ENCODE data around the gene DNAJC1. TPM values are rescaled to one million over a fixed set of nuclear protein-coding genes. Genes with fewer than 3 reads are reported as not detected.
"Not testable (repeated sequence)": the region's sequence is repeated elsewhere in the genome, so short reads cannot be mapped to it uniquely, and the experiment has no call there.

The DNAJC1 gene
- total RNA-seq, 1 experiment from 2014 or later: 13.2 TPM

DNA sequence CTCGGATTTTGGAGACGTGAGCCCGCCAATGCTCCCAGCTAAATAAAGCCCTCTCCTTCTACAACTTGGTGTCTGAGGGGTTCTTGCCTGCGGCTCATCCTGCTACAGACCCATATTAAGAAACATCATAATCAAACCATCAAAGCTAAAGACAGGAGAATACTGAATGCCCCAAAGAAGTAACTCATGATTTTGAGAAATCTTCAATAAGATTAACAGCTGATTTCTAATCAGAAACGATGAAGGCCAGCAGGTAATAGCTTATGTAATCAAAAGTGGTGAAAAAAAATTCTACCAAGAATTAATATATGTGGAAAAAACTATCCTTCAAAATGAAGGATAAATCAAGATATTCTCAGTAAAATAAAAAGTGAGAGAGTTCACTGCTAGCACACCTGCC lies 130.3 kb downstream of the DNAJC1 start:
- peaks cover 25% of the 10 kb centered on the region for H3K9me3 Mint-ChIP-seq
- H3K27ac Mint-ChIP-seq: no peak overlapping the region
- H3K4me1 Mint-ChIP-seq: peaks cover 28% of the 10 kb centered on the region
- ATAC-seq (no peak), DNase-seq (ENCODE audit: low spot score) (no peak)
- H3K36me3 Mint-ChIP-seq: peaks cover 30% of the 10 kb centered on the region
- TF ChIP-seq ZNF423 (CRISPR knock-in tag; IDR thresholded peaks at IDR 0.05) (no peak), ZNF317 (CRISPR knock-in tag; IDR thresholded peaks at IDR 0.05; ENCODE audit: borderline replicate concordance, low read depth) (peak; percentile 88)
- H3K27me3 Mint-ChIP-seq (ENCODE audit: low read depth): no peaks in the 10 kb centered on the region
- CTCF ChIA-PET: no interaction called here
- POLR2A ChIA-PET: no interaction called here
- H3K4me3 Mint-ChIP-seq: no peak overlapping the region

DNA sequence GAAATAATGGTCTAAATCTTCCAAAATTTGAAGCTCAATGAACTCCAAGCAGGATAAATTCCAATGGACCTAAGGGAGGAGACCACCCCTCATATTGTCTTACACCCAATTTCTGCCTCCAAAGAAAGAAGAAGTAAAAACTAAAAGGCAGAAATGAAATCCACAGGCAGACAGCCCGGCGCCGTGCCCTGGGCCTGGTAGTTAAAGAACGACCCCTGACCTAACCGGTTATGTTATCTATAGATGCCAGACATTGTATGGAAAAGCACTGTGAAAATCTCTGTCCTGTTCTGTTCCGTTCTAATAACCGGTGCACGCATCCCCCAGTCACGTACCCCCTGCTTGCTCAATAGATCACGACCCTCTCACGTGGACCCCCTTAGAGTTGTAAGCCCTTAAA lies 130.8 kb downstream of the DNAJC1 start:
- H3K4me3 Mint-ChIP-seq; DNase-seq (ENCODE audit: low spot score); POLR2A ChIA-PET; CTCF ChIA-PET; H3K27ac Mint-ChIP-seq; H3K27me3 Mint-ChIP-seq (ENCODE audit: low read depth); ATAC-seq: not testable (repeated sequence)
- Mint-ChIP-seq H3K4me1 (peaks cover 30% of the 10 kb centered on the region), H3K9me3 (peaks cover 25% of the 10 kb centered on the region), H3K36me3 (peaks cover 30% of the 10 kb centered on the region)

DNA sequence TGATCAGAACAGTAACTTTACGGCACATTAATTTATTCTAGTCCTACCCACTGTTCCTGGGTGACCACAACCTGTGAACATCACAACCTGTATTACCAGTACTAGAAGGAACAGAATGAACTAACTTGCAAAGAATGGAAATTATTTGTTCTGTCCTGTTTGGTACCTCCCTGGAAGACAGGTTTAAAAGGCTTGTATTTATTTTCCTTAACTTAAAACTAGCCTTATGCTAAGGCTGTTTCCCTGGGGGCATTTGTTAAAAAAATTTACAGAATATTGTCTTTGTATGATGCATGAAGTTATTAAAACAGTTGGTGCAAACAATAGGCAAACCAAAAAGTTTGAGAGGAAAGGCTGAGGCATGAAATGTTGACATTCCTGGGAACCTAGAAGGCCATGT lies 132.7 kb downstream of the DNAJC1 start:
- Mint-ChIP-seq H3K4me3 (no peak overlapping the region), H3K36me3 (peaks cover 32% of the 10 kb centered on the region), H3K27me3 (ENCODE audit: low read depth) (no peaks in the 10 kb centered on the region), H3K27ac (no peak overlapping the region; the same call in 1 of the 2 replicates), H3K9me3 (peaks cover 35% of the 10 kb centered on the region), H3K4me1 (peaks cover 37% of the 10 kb centered on the region)
- POLR2A ChIA-PET: no interaction called here
- no peak for TF ChIP-seq NR2C2 (CRISPR knock-in tag; IDR thresholded peaks at IDR 0.05)
- TF ChIP-seq RELA (CRISPR knock-in tag; IDR thresholded peaks at IDR 0.05; ENCODE audit: borderline replicate concordance): no peak
- TF ChIP-seq, protein P1, sequence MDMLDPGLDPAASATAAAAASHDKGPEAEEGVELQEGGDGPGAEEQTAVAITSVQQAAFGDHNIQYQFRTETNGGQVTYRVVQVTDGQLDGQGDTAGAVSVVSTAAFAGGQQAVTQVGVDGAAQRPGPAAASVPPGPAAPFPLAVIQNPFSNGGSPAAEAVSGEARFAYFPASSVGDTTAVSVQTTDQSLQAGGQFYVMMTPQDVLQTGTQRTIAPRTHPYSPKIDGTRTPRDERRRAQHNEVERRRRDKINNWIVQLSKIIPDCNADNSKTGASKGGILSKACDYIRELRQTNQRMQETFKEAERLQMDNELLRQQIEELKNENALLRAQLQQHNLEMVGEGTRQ (CRISPR knock-in tag; IDR thresholded peaks at IDR 0.05): no peak
- CTCF ChIA-PET: interaction anchor here (0.7 kb wide), 1 partner anchor 698 kb away, joined by 3 read pairs; no protein-coding TSS in a partner anchor
- ATAC-seq (no peak), DNase-seq (ENCODE audit: low spot score) (no peak)

DNA sequence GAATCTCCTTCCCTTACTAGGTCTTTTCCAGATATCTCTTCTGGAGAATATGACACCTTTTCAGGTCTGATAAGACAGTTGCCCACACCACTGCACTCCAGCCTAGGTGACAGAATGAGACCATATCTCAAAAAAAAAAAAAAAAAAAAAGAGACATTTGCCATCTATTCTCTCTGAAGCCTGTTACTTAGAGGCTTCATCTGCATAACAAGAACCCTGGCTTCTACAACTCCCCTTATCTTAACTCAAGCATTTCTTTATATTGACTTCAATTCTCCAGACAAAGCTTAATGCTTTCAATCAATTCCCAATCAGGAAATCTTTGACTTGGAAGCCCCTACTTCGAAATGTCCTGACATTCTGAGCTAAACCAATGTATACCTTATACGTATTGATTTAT lies 134.4 kb downstream of the DNAJC1 start:
- POLR2A ChIA-PET; H3K27me3 Mint-ChIP-seq (ENCODE audit: low read depth); DNase-seq (ENCODE audit: low spot score): not testable (repeated sequence)
- Mint-ChIP-seq H3K36me3 (peaks cover 32% of the 10 kb centered on the region), H3K4me1 (peaks cover 37% of the 10 kb centered on the region), H3K9me3 (peaks cover 33% of the 10 kb centered on the region), H3K4me3 (peak overlapping the region; percentile 21; the same call in 1 of the 2 replicates), H3K27ac (peak overlapping the region; percentile 56)
- CTCF ChIA-PET: interaction anchor here (0.5 kb wide), 1 partner anchor 709 kb away, joined by 4 read pairs; no protein-coding TSS in a partner anchor
- ATAC-seq: peak; percentile 88

DNA sequence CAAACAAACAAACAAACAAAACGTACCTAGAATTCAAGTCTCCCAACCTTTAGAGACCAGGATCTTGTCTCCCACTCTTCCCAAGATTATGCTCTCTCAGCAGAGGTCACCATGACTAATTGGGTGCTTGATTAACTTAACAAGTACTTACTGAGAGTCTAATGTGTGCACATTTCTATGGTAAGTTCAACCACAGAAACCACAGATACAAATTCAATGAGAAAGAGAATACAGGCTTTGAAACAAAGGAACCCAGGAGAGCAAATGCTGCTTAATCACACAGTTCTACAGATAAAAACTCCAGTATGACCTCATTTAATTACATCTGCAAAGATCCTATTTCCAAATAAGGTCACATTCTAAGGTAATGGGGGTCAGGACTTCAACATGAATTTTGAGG lies 142.8 kb downstream of the DNAJC1 start:
- H3K4me1 Mint-ChIP-seq: peaks cover 5% of the 10 kb centered on the region; the same call in 1 of the 2 replicates
- DNase-seq (ENCODE audit: low spot score): no peak
- POLR2A ChIA-PET: no interaction called here
- CTCF ChIA-PET: no interaction called here
- H3K9me3 Mint-ChIP-seq: peaks cover 4% of the 10 kb centered on the region; the same call in 1 of the 2 replicates
- H3K27me3 Mint-ChIP-seq (ENCODE audit: low read depth): no peaks in the 10 kb centered on the region
- no peaks in the 10 kb centered on the region for H3K36me3 Mint-ChIP-seq
- no peak overlapping the region for H3K4me3 Mint-ChIP-seq
- H3K27ac Mint-ChIP-seq: peak overlapping the region; percentile 62
- TF ChIP-seq SP1 (CRISPR knock-in tag; conservative IDR thresholded peaks at IDR 0.05) (no peak), NFATC4 (CRISPR knock-in tag; IDR thresholded peaks at IDR 0.05) (no peak)
- TF ChIP-seq, protein P2, sequence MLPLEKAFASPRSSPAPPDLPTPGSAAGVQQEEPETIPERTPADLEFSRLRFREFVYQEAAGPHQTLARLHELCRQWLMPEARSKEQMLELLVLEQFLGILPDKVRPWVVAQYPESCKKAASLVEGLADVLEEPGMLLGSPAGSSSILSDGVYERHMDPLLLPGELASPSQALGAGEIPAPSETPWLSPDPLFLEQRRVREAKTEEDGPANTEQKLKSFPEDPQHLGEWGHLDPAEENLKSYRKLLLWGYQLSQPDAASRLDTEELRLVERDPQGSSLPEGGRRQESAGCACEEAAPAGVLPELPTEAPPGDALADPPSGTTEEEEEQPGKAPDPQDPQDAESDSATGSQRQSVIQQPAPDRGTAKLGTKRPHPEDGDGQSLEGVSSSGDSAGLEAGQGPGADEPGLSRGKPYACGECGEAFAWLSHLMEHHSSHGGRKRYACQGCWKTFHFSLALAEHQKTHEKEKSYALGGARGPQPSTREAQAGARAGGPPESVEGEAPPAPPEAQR (CRISPR knock-in tag; IDR thresholded peaks at IDR 0.05): no peak
- TF ChIP-seq, protein P3, sequence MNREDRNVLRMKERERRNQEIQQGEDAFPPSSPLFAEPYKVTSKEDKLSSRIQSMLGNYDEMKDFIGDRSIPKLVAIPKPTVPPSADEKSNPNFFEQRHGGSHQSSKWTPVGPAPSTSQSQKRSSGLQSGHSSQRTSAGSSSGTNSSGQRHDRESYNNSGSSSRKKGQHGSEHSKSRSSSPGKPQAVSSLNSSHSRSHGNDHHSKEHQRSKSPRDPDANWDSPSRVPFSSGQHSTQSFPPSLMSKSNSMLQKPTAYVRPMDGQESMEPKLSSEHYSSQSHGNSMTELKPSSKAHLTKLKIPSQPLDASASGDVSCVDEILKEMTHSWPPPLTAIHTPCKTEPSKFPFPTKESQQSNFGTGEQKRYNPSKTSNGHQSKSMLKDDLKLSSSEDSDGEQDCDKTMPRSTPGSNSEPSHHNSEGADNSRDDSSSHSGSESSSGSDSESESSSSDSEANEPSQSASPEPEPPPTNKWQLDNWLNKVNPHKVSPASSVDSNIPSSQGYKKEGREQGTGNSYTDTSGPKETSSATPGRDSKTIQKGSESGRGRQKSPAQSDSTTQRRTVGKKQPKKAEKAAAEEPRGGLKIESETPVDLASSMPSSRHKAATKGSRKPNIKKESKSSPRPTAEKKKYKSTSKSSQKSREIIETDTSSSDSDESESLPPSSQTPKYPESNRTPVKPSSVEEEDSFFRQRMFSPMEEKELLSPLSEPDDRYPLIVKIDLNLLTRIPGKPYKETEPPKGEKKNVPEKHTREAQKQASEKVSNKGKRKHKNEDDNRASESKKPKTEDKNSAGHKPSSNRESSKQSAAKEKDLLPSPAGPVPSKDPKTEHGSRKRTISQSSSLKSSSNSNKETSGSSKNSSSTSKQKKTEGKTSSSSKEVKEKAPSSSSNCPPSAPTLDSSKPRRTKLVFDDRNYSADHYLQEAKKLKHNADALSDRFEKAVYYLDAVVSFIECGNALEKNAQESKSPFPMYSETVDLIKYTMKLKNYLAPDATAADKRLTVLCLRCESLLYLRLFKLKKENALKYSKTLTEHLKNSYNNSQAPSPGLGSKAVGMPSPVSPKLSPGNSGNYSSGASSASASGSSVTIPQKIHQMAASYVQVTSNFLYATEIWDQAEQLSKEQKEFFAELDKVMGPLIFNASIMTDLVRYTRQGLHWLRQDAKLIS (CRISPR knock-in tag; IDR thresholded peaks at IDR 0.05; ENCODE audit: borderline replicate concordance): no peak
- no peak for ATAC-seq

All from WTC11 (cell line).